Stimulated activated CD8-positive, alpha-beta memory T cell treated with anti-CD3 and anti-CD28 coated beads, Interleukin-7, amount 100 ng/mL, for 24 hours (primary cell): ENCODE measurements around the gene HDDC3.

ENCODE experiments used
- DNase-seq: peaks from one replicate; pipeline ENCODE4 v3.0.0-alpha.2; 2020; ENCODE audit warnings: low read depth

The HDDC3 gene, protein sequence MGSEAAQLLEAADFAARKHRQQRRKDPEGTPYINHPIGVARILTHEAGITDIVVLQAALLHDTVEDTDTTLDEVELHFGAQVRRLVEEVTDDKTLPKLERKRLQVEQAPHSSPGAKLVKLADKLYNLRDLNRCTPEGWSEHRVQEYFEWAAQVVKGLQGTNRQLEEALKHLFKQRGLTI

DNA sequence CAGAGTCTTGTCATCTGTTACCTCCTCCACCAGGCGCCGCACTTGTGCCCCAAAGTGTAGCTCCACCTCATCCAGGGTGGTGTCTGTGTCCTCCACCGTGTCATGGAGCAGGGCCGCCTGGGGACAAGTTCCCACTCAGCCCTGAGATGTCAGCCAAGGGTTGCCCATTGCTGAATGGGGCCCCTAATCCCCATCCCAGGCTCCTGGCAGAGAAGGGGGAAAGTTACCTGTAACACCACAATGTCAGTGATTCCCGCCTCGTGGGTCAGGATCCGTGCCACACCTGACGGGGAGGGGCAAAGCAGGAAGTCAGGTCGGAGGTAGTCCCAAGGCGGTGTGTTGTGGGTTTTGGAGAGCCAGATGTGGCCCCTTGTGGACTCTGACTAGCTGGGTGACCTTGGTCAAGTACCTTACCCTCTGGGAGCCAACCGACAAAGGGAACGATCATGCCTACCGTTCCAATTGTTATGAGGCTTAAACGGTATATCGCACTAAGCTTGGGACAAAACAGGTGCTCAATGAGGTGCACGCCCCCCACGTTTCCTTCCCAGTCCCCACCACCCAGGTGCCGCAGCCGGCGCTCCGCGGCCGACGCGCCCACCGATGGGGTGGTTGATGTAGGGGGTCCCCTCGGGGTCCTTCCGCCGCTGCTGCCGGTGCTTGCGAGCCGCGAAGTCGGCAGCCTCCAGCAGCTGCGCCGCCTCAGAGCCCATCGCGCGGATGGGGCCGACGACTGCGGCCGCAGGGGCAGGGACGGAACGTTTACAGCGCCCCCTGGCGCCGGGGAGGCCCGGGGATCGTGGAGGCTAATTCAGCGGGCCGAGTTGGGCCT is at the start of gene HDDC3:
Gene HDDC3 (minus strand): TSS at position 722 of the 832 bp plus-strand sequence. CDS start 9 bp downstream, at position 713.
- peak; percentile 88 for DNase-seq

DNA sequence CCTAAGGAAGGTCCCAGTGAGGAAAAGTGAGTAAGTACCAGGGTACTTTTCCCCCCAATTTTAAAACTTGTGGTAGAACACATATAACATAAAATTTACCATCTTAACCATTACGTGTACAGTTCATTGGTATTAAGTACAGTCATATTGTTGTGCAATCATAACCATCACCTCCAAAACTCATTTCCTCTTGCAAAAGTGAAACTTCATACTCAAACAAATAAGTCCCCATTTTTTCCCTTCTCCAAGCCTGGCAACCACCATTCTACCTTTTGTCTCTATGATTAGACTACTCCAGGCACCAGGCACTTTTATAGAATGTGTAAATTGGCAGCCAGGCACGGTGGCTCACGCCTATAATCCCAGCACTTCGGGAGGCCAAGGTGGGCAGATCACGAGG is 49.8 kb upstream of the HDDC3 start:
- no peak for DNase-seq

DNA sequence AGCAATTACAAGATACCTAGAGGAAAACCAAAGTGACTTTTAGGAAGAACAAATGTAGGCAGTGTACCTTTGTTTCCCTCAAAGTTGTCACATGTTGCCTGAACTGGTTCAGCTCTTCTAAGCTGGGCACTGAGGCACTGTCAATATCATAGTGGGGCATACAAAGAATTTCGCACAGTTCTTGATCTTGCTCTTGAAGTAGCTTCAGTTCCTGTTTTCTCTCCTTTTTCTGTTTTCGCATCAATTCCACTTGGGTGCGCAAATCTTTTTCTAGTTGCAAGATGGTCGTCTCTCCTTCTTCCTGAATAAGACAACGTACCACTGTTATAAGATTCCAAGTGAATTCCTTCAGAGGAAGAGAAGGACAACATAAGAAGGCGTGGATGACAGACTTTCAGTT is 49.3 kb upstream of the HDDC3 start:
- DNase-seq, result no peak

DNA sequence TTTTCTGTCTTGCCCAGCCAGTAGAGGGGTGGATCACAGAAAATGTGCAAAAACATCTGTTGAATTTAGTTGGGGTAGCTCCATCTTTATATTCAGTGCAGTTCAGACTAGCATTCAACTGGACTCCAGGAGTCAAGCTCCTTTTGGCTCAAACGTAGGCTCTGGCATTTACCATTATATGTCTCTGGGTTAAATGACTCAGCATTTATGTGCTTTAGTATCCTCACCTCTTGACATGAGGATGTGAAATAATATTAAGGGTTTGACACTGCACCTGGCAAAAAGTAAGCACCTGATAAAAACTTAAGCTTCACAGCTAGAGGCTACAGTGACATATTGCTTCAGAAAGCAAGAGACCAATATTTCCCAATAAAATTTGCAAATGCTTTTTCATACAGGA is 47.2 kb upstream of the HDDC3 start:
- DNase-seq, result no peak

DNA sequence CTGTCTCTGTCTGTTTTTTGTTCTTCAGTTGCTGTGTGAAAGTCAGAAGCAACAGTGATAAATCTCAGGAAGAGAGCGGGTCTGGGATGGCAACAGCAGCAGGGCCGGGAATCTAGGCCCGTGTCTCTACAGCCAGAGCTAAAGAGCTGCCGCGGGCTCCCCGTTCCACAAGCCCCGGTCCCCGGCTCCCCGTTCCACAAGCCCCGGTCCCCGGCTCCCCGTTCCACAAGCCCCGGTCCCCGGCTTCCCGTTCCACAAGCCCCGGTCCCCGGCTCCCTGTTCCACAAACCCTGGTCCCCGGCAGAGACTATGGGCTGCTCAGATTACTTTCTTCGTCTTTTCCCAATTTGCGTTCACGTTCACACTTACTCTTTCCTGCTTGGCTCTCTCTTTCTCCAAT is 41.9 kb upstream of the HDDC3 start:
- no peak for DNase-seq

DNA sequence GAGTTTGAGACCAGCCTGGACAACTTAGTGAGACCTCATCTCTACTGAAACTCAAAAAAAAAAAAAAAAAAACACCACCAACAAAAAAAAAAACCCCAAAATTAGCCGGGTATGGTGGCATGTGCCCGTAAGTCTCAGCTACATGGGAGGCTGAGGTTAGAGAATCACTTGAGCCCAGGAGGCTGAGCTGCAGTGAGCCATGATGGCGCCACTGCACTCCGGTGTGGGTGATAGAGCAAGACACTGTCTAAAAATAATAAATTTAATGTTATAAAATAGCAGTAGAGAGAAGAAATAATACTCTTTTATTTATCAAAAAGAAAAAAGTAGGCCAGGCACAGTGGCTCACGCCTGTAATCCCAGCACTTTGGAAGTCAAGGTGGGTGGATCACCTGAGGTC is 39.8 kb upstream of the HDDC3 start:
- DNase-seq, result no peak

DNA sequence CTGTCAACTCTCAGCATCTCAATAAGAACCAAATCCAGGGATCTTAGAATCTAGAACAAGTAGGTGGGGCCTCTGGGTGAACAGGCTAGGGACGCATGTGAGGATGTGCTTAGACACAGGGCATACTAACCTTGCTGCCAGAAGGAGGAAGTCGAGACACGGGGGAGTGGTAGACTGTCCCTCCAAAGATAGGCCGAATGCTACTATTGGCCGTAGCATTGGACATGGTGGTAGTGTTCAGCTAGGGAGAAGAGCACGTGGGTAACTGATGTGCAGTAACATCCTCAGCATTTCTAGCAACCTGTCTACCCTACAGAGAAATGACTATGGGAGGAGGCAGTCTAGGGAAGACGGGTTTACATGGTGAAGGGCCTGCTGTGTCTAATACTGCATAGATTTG is 37.9 kb upstream of the HDDC3 start:
- no peak for DNase-seq

DNA sequence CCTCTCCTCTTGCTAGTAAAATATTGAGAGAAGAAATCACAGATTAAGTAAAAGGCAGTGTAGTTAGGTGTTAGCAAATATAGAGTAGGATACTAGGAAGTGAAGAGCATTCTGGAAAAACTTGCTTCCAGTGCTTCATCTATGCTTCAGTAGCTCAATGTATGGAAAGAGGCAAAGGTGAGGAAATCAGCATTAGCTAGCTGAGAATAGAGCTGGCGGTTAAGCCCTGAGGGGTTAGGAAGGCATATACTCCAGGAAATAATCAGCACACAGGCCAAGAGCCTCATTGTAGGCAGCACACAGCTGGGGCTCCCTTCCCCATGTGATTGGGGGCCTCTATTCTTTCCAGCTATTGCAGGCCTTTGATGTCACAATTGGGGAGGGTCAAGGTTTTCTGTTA is 36.1 kb upstream of the HDDC3 start:
- no peak for DNase-seq

DNA sequence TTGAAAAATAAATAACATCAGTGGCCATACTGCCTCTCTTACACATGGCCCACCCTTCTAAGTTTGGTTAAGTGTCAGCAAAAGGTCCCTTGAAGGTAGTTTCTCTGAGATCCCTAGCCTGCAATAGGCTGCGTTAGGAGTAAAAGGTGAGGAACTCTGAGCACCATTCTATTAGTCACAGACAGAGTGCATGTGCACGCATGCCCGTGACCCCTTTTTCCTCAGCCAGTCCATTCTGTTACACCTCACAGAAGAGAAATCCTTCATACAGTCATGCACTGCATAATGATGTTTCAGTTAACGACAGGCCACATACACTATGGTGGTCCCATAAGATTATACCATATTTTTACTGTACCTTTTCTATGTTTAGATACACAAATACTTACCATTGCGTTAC is 34.9 kb upstream of the HDDC3 start:
- no peak for DNase-seq

DNA sequence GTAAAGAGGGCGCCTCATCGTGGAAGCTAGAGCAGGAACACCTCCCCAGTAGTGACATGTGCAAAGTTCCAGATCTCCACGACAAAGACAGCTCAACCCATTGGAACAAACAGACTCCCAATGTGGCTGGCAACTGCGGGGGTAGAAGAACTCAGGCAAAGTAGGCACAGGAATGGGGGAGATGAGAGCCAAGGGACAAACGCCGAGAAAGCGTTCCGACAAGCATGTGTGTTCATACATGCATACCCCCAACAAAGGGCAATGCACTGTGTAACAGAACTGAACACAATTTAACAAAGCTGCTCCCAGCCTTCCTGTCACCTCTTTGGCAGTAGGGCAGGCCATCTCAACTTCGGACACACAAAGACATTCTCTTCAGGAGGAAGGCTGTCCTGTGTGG is 33.9 kb upstream of the HDDC3 start:
- no peak for DNase-seq

DNA sequence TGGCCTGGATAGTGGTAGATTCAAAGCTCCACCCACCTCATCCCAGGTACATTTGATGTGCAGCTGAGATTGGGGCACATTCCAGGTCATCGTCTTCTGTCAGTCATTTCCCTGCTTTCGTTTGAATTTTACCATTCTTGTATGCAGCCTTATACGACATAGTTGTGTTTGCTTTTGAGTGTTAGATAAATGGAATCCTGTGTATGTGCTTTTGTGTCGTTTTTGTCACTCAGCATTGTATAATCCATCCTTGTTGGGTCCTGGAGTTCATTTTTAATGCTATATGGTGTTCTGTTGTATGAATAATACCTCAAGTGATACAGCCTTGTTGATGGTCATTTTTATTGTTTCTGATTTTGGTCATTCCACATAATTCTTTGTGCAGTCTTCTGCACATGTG is 29.7 kb upstream of the HDDC3 start:
- no peak for DNase-seq

DNA sequence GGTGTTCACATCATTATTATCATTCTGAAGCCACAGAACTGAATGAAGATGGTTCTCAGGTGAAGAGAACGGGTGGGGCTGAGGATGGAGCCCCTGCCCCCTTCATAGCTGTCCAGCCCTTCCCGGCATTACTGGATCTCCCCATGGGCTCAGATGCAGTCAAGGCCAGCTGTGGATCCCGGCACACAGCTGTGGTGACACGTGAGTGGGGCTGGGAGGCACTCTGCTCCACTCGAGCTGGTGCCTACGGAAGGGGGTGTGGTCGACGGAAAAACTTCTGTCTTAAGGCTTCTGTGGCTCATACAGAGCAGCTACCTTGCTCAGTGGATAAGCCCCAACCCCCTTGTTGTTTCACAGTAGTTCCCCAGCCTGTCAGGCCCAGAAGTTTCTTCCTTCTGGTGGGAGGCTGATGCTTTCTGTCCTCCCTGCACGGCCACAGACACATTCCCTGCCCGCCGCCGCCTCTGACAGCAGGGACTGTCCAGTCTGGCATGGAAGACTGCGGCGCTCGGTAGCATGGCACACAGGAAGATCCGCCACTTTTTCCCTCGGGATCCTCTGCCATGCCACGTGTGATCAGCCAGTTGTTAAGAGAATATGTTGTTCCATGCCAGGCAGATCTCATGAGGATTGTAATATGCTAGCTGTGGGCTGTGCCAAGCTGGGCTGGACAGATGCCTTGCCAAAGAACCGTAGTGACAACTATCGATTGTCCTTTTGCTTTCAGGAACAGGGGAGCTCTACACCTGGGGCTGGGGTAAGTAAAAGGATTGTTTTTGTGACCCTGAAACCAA is 28.1 kb upstream of the HDDC3 start:
- no peak for DNase-seq

DNA sequence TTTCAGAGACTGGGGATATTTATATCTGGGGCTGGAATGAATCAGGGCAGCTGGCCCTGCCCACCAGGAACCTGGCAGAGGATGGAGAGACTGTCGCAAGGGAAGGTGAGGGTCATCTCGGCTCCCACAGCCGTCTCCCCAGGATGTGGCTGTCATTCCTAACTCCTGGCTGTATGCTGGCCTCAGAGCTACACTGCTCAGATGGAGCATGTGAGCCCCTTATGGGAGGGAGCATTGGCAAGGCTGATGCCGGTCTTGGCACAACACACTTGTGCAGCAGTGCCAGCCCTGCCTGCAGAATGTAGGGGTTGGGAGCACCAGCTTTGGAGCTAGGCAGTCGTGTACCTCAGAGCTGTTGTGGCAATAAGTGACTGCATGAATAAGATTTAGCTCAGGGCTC is 27.5 kb upstream of the HDDC3 start:
- DNase-seq, result no peak

DNA sequence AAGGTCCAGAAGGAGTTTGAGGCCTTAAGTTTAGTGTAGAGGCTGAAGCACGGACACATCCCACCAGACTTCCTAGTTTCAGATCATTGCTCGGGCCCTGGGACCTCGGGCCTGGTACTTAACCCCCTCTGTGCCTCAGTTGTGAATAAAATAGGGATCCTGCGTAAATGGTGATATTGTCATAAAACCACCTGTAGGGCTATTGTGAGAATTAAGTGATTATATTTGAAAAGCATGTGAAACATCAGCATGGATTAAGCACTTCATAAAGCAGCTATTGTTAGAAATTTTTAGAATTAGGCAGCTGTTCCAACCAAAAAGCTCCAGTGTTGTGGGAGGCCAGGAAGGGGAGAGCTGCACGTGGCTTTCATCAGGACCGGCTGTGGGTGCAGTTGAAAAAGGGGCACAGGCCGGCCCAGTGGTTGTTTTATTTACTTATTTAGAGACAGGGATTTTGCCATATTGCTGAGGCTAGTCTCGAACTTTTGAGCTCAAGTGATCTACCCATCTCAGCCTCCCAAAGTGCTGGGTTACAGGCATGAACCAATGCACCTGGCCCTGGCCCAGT is 26.8 kb upstream of the HDDC3 start:
- no peak for DNase-seq

DNA sequence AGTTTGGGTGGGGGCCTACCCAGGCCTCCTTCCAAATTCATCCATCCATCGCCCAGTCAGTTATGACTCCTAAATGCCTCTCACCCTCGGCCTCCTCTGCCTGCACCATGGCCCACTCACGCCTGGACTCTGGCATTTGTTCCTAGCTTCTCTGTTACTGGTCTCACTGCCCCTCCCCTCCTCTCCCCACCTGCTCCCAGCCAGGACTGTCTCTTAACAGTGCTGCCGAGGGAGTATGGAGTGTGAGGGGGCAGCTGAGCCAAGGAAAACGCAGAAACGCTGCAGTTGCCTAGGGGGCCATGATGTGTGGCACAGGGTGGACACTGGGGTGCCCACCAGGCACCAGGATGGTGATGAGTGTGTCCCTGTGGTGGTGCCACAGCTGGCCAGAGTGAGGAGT is 25.4 kb upstream of the HDDC3 start:
- DNase-seq, result no peak

DNA sequence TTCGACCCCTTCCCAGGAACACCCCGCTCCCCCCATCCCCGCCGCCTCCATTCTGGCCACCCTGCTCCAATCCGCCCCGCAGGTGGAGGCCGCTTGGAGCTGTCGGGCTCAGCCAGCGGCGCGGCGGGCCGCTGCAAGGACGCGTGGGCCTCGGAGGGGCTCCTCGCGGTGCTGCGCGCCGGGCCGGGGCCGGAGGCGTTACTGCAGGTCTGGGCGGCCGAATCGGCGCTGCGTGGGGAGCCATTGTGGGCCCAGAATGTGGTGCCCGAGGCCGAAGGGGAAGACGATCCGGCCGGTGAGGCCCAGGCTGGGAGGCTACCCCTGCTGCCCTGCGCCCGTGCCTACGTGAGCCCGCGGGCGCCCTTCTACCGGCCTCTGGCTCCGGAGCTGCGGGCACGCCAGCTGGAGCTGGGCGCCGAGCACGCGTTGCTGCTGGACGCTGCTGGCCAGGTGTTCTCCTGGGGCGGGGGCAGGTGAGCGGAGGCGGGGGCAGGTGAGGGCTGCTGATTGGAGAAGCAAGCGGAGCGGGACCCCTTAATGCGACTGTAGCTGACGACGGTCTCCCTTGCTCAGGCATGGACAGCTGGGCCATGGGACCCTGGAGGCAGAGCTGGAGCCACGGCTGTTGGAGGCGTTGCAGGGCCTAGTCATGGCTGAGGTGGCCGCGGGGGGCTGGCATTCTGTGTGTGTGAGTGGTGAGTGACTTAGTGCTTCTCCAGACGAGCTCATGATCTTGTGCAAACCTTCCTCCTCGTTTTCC is 24.9 kb upstream of the HDDC3 start:
- no peak for DNase-seq

DNA sequence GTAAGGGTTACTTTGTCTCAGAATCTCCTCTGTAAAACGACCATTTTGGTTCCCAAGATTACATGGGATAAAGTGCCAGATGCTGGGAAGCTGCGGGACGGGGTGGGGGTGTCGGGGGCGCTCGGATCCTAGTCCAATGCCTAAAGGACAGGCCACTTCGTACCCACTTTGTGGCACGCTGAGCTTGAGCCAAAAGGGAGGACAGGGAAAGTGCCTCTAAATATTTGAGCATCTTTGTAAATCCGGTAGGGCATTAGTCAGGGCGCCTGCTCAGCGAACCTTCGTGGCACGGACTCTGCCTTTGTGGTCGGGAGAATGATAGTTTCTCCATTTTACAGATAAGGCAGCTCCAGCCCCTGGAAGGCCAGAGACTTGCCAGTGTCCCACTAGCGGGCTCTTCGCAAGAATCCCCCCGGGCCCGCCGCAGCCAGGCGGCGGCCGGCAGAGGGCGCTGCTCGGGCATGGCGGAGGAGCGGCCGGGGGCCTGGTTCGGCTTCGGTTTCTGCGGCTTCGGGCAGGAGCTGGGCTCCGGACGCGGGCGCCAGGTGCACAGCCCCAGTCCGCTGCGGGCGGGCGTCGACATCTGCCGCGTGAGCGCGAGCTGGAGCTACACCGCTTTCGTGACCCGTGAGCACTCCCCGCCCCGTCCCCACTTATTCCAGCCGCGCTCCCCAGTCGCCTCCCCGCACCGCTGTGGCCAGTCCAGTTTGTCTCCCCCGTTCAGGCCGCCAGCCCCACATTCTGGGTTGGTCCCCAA is 24.1 kb upstream of the HDDC3 start:
- peak; percentile 44 for DNase-seq

DNA sequence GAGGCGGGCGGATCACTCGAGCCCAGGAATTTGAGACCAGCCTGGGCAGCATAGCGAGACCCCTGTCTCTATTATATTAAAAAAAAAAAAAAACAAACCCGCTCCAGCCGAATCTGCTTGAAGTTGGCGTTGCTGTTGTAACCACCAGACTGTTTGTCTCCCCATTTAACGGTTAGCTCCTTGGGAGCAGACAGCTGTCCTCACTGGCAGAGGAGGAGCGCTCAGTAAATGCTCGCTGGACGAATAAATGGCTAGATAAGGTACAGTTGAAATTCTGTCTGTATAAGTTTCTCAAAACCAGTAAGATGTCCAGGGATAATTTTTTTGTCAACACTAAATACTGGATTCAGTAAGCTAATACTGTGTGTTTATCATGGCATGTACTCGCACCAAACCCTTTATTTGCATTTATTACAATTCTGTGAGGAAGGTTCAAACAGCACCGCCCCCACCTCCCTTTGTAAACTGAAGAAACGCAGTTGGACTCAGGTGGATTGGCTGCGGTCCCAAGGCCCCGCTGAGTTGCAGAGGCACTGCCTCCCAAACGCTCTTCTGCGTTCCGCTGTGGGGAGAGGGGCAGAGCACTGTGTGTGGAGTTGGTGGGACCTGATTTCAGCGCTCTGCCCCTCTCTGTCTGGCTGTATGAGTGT is 23.4 kb upstream of the HDDC3 start:
- DNase-seq, result no peak

DNA sequence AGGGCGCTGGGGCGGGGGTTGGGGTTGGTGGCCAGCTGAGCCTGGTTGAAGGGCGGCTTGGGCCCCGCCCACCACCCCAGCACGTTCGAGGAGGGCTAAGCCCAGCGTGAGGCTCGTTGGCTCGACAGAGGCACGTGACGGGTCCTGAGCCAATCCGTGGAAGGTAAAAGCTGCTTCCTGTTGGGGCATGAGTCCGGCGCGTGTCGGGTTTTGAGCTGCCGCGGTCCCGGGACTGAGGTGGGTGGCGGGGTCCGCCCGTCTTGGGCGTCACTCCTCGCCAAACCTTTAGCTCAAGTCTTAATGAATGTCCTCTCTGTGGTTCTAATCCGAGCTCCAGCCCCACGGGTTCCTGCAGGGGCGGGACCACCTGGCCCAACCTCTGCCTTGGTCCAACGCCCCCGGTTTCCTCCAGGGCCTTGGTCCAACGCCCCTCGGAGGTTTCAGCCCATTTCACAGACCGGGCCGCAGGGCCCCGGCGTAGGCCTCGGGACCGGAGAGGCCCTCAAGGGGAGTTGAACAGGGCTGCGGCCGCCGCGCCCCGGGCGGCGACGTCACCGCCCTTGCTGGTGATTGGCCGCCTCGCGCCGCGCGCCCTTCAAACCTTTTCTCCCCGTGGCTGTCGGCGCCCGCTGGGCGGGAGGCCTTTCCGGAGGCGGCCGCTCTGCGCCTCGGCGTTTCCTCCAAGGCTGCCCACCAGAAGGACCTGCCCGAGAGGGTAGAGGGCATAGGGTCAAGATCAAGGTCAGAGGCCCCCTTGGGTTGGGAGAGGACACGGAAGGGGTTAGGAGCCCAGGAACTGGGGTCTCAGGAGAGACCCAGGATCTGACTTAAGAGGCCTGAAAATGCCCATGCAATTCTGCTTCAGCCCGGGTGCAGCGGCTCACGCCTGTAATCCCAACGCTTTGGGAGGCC is 22.6 kb upstream of the HDDC3 start, which contains the start of gene RCCD1:
Gene RCCD1 (plus strand): TSS at position 173 of the 912 bp plus-strand sequence. CDS start 1,851 bp downstream, outside the sequence.
- peak; percentile 74 for DNase-seq
